A375 (cell line): ENCODE measurements around the gene SDC4. TPM values are rescaled to one million over a fixed set of nuclear protein-coding genes. Genes with fewer than 3 reads are reported as not detected.

Source experiments
- total RNA-seq: library from RNA; depleted of rRNA; stranded (reverse); fragments of >200 nt; shearing (Covaris generic); gene quantifications from 2 replicates; pipeline ENCODE4 v1.2.3, GENCODE V29; 2014; rRNA removed

The SDC4 gene, protein sequence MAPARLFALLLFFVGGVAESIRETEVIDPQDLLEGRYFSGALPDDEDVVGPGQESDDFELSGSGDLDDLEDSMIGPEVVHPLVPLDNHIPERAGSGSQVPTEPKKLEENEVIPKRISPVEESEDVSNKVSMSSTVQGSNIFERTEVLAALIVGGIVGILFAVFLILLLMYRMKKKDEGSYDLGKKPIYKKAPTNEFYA
- 95.3 and 111 TPM in 2 replicates for total RNA-seq

DNA sequence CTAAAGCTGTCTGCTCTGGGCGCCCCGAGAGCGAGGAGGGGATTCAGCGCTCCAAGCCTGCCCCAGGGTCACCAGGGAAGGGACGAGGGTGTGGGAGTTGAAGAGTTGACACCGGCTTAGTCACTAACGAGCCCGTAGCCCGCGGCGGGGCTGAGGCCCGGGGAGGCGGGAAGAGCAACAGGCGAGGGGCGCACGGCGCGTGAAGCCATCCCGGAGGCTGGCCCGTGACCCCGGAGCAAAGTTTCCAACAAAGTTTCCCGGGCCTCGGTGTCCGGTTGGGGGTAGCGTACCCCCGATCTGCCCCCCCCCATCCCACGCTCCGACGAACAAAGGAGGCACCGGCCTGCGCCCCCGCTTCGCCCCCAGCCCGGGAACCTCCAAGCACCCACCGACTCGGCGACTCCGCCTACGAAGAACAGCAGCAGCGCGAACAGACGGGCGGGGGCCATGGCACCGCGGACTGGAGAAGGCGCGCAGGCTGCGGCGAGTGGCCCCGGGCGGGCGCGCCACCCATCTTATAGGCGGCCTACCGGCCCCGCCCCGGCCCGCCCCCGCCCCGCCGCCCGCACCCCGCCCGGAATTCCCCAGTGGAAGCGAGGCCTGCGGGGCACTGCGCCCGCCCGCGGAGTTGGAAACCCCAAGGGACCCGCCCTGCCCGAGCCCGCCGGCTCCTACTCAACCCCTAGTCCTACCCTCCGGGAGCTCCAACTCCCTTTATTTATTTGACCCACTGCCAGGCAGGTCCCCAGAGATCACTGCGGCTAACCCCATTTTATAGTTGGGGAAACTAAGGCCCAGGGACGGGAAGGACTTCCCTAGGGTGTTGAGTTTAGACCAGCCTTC lies at the start of gene SDC4:
TSS of gene SDC4 (minus strand) at position 489 of the 843 bp plus-strand sequence. CDS start at position 449, 40 bp downstream.

DNA sequence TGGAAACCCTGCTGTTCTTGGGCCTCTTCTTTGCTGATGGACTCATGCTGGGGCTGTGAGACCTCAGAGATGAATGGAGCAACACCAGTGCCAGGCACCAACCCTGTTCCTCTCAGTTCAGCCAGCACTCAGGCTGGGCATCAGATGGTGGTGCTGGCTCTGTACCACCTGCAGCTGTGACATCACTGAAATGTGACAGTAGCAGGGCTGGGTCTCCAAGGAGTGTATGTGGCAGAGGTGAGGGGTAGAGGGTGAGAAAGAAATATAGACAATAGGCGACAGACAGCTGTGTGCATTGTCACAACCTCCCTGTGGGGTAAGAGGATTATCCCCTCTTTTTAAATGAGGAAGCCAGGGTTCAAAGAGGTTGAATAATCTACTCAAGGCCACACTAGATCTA lies 30.0 kb upstream of the SDC4 start, which contains the start of gene TP53TG5:
TSS of gene TP53TG5 (minus strand) at position 135 of the 400 bp plus-strand sequence. CDS start at position 46, 89 bp downstream.

DNA sequence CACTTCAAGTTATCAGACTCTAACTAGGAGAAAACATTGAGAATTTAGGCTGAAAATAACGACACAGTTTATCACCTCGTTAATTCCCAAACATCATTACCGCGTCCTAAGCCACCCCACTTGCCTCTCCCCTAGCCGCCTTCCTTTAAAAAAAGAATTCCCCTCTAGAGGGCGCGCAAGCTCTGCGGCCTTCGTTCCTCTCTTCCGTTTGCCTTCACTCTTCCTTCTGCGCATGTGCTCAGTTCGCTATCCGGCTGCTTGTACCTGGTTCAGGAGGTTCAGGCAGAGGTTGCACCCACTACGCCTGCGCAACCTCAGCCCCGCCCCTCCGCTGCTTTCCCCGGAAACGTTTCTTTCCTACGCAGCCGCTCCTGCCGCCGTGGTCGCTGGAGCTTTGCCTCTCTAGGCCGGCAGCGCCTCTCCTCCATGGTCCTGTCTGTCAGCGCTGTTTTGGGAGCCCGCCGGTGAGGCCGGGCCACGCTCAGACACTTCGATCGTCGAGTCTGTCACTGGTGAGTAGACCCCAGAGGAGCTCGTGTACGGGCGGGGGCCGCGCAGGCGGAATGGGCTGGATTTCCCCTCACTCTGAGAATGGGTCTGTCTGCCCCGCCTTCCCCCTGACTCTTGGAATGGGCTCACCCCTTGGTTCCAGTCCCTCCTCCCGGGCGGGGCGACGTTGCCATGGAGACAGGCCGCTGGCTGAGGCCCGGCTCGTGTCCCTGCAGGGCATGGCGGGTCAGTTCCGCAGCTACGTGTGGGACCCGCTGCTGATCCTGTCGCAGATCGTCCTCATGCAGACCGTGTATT lies 14.8 kb upstream of the SDC4 start, which contains the start of gene SYS1:
TSS of gene SYS1 (plus strand) at position 353 of the 807 bp plus-strand sequence. CDS start at position 729, 376 bp downstream.

DNA sequence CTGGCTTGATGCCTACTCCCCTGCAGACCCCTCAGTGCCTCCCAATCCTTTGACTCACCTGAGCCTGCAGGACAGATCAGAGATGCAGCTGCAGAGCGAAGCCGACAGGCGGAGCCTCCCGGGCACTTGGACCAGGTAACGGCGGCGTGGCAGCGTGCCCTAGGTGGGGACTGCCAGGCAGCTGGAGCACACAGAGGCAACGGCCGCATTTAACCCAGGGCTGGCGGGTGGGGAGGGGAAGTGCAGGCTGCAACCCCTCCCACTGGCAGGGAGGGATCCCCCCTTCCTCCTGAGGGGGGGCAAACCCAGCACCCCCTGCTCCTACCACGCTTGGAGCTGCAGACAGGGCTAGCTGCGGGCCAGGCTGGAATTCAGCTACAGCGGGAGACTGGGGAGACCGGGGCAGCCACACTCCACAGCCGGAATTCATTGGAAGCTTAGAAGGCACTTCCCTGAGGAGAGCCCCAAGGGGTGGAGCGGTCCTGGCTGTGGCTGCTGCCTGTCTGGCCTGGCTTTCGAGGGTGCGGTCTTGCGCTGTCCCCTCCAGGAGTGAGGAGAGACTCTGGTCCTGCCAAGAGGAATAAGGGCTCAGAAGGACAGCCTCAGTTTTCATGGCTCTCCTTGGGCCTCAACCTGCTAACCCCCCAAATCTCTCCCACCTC lies 40.0 kb downstream of the SDC4 start, which contains the start of gene MATN4:
TSS of gene MATN4 (minus strand) at position 183 of the 662 bp plus-strand sequence. CDS start 2,717 bp downstream, outside the sequence.

DNA sequence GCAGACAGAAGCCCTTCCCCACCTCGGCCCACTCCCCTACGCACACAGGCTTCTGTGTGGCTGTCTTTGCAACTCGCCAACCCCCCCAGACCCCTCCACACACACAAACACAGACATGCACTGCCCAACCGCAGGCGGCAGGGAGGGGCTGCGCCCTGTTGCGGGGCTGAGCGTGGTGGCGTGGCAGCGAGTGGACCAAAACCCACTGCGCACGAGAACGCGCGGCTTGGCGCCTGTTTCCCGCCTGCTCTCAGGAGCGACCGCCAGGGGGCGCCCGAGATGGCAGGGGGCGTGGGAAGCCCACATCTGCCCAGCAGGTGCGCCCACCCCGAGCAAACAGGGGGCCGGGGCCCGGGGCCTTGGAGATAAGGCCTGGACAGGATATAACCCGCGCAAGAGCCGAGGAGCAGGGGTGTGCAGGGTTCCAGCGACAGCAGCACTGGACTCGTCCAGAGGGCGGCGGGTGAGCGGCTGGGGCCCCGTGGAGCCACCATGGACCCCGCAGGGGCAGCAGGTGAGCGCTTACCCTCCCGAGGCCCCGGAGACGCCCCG lies 41.7 kb downstream of the SDC4 start, which contains the start of gene RBPJL:
TSS of gene RBPJL (plus strand) at position 410 of the 552 bp plus-strand sequence. CDS start at position 493, 83 bp downstream.

Other genes starting within 250 kb of the SDC4 start
- not detected in 2 replicates for gene KCNS1, start 247.3 kb downstream of the SDC4 start, total RNA-seq
- gene WFDC5, start 233.2 kb downstream of the SDC4 start, total RNA-seq: not detected in 2 replicates
- not detected in 2 replicates for gene WFDC12, start 224.0 kb downstream of the SDC4 start, total RNA-seq
- gene PI3, start 173.5 kb downstream of the SDC4 start, total RNA-seq: not detected in 2 replicates
- not detected in 2 replicates for gene SEMG1, start 141.4 kb downstream of the SDC4 start, total RNA-seq
- not detected in 2 replicates for gene SEMG2, start 127.1 kb downstream of the SDC4 start, total RNA-seq
- gene SLPI, start 93.9 kb downstream of the SDC4 start, total RNA-seq: not detected in 2 replicates
- not detected in 2 replicates for gene RBPJL, start 41.6 kb downstream of the SDC4 start, total RNA-seq
- 1.1 and 1.9 TPM in 2 replicates for gene MATN4, start 40.1 kb downstream of the SDC4 start, total RNA-seq
- 25.3 and 30.6 TPM in 2 replicates for gene SYS1, start 14.7 kb upstream of the SDC4 start, total RNA-seq
- gene TP53TG5, start 29.9 kb upstream of the SDC4 start, total RNA-seq: 1.1 TPM in 1 of 2 replicates, not detected in the other
- gene DBNDD2, start 59.9 kb upstream of the SDC4 start, total RNA-seq: 1.2 and 1.8 TPM in 2 replicates
- gene PIGT, start 67.7 kb upstream of the SDC4 start, total RNA-seq: 80.5 and 105 TPM in 2 replicates
- gene WFDC2, start 121.3 kb upstream of the SDC4 start, total RNA-seq: 0.72 and 1.1 TPM in 2 replicates
- gene SPINT3, start 167.2 kb upstream of the SDC4 start, total RNA-seq: not detected in 2 replicates
- not detected in 2 replicates for gene WFDC6, start 191.1 kb upstream of the SDC4 start, total RNA-seq
- not detected in 2 replicates for gene EPPIN, start 199.0 kb upstream of the SDC4 start, total RNA-seq
- gene WFDC8, start 230.9 kb upstream of the SDC4 start, total RNA-seq: not detected in 2 replicates